Fibroblast of lung (primary cell): Measurements from ENCODE around the gene PLA2G4F.

Experiments
- EZH2 ChIP-seq: IDR thresholded peaks from 2 replicates; pipeline ENCODE4 v1.5.1; 2012; ENCODE audit warnings: low read length, control low read depth, mild to moderate bottlenecking; ENCODE audit errors: missing control alignments
- TF ChIP-seq, protein P1 (sequence below), 2 donors: IDR thresholded peaks in 1 of 2; conservative IDR thresholded peaks in 1 of 2; 1 replicate in 1 of 2; 2 replicates in 1 of 2; pipeline ENCODE4 v1.5.1; 2011 to 2012; ENCODE audit warnings: low read length in 2 of 2, control low read depth in 1 of 2, inconsistent platforms in 1 of 2, low read depth in 1 of 2, mild to moderate bottlenecking in 1 of 2

DNA sequence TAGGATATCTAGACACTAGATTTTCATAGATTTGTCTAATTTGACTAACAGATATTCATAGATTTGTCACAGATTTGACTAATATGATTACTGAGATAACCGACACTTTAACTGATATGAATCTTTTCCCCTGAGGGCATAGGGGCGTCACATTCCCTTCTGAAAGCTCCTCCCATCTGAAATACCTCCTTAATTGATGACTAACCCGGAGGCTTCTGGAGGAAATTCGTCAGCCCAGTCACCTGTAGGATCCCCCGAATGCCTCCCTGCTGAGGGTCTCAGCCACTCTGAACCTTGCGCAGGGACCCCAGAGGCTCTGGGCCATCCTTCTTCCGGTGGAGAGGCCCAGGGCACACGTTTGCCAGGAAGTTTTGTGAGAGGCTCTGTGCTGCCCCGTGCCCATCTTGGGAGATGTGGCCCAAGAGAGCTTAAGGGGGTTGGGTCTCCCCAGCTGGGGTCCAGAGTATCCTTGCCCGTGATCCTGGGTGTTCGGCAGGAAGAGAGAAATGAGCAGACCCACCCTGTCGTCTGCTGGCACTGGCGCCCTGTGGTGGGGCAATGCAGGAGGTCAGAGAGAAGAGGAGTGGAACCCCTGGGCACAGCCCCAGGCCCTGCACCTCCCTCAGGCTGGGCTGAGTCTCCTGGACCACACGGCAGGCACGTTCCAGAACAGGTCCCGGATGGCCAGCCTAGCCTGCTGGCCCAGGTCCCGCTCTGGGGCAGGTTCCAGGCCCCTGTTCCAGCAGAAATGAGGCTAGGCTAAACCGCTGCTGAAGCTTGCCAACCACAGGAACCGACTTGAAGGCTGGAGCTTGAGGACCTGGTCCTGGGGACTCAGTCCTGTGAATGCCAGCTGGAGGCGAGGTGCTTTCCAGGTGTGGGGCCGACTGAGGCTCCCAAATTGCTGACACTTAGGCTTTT, 63.8 kb downstream of the PLA2G4F start:
- TF ChIP-seq, protein P1, sequence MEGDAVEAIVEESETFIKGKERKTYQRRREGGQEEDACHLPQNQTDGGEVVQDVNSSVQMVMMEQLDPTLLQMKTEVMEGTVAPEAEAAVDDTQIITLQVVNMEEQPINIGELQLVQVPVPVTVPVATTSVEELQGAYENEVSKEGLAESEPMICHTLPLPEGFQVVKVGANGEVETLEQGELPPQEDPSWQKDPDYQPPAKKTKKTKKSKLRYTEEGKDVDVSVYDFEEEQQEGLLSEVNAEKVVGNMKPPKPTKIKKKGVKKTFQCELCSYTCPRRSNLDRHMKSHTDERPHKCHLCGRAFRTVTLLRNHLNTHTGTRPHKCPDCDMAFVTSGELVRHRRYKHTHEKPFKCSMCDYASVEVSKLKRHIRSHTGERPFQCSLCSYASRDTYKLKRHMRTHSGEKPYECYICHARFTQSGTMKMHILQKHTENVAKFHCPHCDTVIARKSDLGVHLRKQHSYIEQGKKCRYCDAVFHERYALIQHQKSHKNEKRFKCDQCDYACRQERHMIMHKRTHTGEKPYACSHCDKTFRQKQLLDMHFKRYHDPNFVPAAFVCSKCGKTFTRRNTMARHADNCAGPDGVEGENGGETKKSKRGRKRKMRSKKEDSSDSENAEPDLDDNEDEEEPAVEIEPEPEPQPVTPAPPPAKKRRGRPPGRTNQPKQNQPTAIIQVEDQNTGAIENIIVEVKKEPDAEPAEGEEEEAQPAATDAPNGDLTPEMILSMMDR (conservative IDR thresholded peaks at IDR 0.05 in 1 of 2, IDR thresholded peaks at IDR 0.05 in 1 of 2; ENCODE audit: low read depth in 1 of 2, low read length in 2 of 2) = no peak
- no peak for TF ChIP-seq EZH2
